Karpas-422 (cell line): Measurements from ENCODE around the gene POFUT2. TPM values are rescaled to one million over a fixed set of nuclear protein-coding genes. Genes with fewer than 3 reads are reported as not detected.

Source experiments
- DNase-seq: peaks from one replicate; pipeline ENCODE4 v3.0.0-alpha.2; 2015
- H2AFZ ChIP-seq: fragments of 200-600 bp; sonication (generic); 2 replicates; pipeline ENCODE4 v1.6.1; 2014; ENCODE audit warnings: antibody characterized with exemption, low read length, mixed read lengths
- H3K27ac ChIP-seq: fragments of 200-600 bp; sonication (generic); 2 replicates; pipeline ENCODE4 v1.5.1; 2014; ENCODE audit warnings: mild to moderate bottlenecking, low read length, moderate library complexity
- H3K27me3 ChIP-seq: fragments of 200-600 bp; sonication (generic); 2 replicates; pipeline ENCODE4 v1.6.1; 2014; ENCODE audit warnings: low read length, mixed read lengths
- H3K36me3 ChIP-seq: fragments of 200-600 bp; sonication (generic); 2 replicates; pipeline ENCODE4 v1.6.1; 2014; ENCODE audit warnings: low read length, mixed read lengths; ENCODE audit not compliant: insufficient read depth
- H3K4me1 ChIP-seq: fragments of 200-600 bp; sonication (generic); 2 replicates; pipeline ENCODE4 v1.6.1; 2014; ENCODE audit warnings: mild to moderate bottlenecking, low read length, mixed read lengths
- H3K4me2 ChIP-seq: fragments of 200-600 bp; sonication (generic); 2 replicates; pipeline ENCODE4 v1.6.1; 2014; ENCODE audit warnings: low read length, low read depth, mild to moderate bottlenecking; ENCODE audit not compliant: poor library complexity, severe bottlenecking
- H3K4me3 ChIP-seq: fragments of 200-600 bp; sonication (generic); 2 replicates; pipeline ENCODE4 v1.5.1; 2014; ENCODE audit warnings: mild to moderate bottlenecking, antibody characterized with exemption, low read length, mixed read lengths
- H3K79me2 ChIP-seq: fragments of 200-600 bp; sonication (generic); 2 replicates; pipeline ENCODE4 v1.6.1; 2014; ENCODE audit warnings: mild to moderate bottlenecking, low read length, mixed read lengths
- H3K9ac ChIP-seq: fragments of 200-600 bp; sonication (generic); 2 replicates; pipeline ENCODE4 v1.6.0; 2014; ENCODE audit warnings: low read length
- H3K9me2 ChIP-seq: fragments of 200-600 bp; sonication (generic), shearing (Covaris generic); replicated peaks from 2 replicates; pipeline ENCODE4 v1.6.0; 2014; ENCODE audit warnings: mild to moderate bottlenecking, low read length, moderate library complexity; ENCODE audit not compliant: insufficient read depth
- H3K9me3 ChIP-seq: fragments of 300-700, 200-600 bp; sonication (generic); 2 replicates; pipeline ENCODE4 v1.6.1; 2014; ENCODE audit warnings: low read length, mixed read lengths
- H4K20me1 ChIP-seq: fragments of 200-600 bp; sonication (generic); 2 replicates; pipeline ENCODE4 v1.6.1; 2014; ENCODE audit warnings: mild to moderate bottlenecking, antibody characterized with exemption, low read length, low read depth; ENCODE audit not compliant: insufficient read depth
- total RNA-seq: library from RNA; depleted of rRNA; stranded (reverse); fragments of >200 nt; shearing (Covaris generic); gene quantifications from 2 replicates; pipeline ENCODE4 v1.2.3, GENCODE V29; 2014; ENCODE audit warnings: low replicate concordance

Gene POFUT2
- total RNA-seq, 1 experiment from 2014 or later: 10.5 TPM

DNA sequence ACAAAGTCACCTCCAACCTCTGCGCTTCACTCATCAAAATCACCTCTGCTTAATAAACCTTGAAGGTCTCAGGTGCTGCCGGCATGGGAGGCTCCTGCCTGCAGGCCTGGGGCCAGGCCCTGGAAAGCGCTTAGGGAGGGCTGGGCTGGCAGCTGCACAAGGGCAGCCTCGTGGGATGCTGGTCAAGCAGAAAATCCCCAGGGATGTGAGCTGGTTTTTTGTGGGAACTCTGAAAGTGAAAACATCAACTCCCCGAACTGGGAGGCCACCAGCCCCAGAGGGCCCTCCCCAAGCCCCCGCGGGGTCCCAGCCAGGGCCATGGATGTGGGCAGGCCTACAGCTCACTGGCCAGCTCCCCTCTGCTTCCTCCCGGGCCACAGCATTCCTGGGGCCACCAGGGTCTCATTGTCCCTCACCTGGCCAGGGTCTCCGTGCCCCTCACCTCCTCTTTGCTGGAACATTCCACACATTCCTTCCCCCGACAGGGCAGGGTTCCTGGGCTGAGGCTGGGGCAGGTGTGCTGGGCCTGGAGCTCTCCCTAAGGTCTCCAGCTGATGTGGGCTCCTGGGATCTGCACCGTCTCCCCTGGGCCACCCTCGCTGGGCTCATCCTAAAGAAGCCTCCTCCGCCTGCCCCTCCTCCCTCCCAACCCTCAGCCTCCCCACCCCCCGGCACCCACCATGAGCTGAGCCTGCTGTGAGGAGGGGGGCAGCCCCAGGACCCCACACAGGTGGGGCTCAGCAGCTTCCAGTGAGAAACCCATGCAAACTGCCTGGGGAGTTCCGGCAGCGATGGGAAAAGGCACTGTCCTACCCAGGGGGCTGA is 36.0 kb upstream of the POFUT2 start:
- Histone ChIP-seq H3K9me2 (no peaks in the 10 kb centered on the region), H3K27ac (no peak overlapping the region), H3K36me3 (no peaks in the 10 kb centered on the region), H3K4me1 (no peaks in the 10 kb centered on the region), H2AFZ (no peak overlapping the region), H3K4me2 (no peak overlapping the region), H3K9me3 (no peaks in the 10 kb centered on the region), H3K79me2 (no peaks in the 10 kb centered on the region), H4K20me1 (no peaks in the 10 kb centered on the region; the same call in 1 of the 2 replicates), H3K27me3 (no peaks in the 10 kb centered on the region), H3K9ac (no peak overlapping the region), H3K4me3 (no peak overlapping the region)
- no peak for DNase-seq

DNA sequence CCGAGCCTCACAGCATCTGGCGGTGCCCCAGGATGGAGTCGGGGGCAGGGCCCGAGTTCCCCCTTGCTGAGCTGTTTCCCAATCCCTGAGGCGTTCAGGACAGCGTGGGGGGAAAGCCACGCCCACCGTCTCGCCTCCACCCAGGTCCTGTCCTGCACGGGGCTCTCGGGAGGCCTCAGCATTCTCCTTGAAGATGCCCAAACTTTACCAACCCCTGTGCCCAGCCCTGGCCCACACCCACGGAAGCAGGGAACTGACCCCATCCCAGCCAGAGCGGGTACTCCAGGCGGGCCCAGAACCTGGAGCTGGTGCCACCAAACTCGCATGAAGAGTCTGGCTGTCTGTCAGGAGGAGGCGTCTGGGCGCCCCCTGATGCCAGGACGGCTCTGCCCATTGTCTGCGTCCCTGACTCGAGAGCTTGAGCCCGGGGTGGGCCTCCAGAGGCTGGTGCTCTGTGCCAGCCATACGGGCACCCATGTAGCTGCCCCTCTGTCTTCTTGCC is 35.3 kb upstream of the POFUT2 start:
- no peaks in the 10 kb centered on the region for H3K9me3 ChIP-seq
- H3K36me3 ChIP-seq: no peaks in the 10 kb centered on the region
- H3K4me3 ChIP-seq: no peak overlapping the region
- H3K4me1 ChIP-seq: no peaks in the 10 kb centered on the region
- H3K27ac ChIP-seq: no peak overlapping the region
- H3K9ac ChIP-seq: no peak overlapping the region
- no peak overlapping the region for H3K4me2 ChIP-seq
- no peak overlapping the region for H2AFZ ChIP-seq
- H3K27me3 ChIP-seq: no peaks in the 10 kb centered on the region
- no peak for DNase-seq
- H4K20me1 ChIP-seq: no peaks in the 10 kb centered on the region; the same call in 1 of the 2 replicates
- no peaks in the 10 kb centered on the region for H3K9me2 ChIP-seq
- H3K79me2 ChIP-seq: no peaks in the 10 kb centered on the region

DNA sequence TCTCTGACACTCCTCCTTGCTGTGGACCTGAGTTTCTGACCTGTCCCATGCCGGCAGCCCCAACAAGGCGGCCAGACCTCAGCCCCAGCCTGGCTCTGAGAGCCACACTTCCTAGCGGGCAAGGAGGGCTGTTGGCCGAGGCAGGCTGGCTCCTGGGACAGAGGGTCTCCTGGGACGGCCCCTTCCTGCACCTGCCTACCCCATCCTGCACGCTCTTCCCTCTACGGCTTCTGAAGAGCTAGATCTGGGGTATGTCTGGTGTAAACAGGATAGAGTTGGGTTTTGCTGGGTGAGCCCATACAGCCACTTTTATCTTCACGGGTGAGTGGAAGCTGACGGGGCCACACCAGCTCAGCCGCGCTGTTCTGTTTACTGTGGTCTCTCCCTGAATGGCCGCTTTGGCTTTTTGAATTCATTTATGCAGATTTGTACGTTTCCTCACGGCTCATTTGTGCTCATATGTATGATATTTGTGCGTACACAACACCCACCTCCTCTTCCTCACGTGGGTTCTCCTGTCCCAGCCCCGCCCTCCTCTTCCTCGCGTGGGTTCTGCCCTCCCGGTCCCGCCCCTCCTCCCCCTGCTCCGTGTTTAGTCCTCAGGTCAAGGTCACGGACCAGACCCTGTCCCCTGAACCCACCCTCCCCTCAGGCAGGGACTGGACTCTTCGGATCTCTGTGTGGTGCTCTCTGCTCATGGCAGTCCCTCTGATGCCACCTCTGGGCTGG is 34.7 kb upstream of the POFUT2 start:
- no peaks in the 10 kb centered on the region for H3K36me3 ChIP-seq
- no peaks in the 10 kb centered on the region for H3K79me2 ChIP-seq
- H3K9me3 ChIP-seq: no peaks in the 10 kb centered on the region
- H3K27ac ChIP-seq: no peak overlapping the region
- H3K4me3 ChIP-seq: no peak overlapping the region
- no peak for DNase-seq
- H3K9me2 ChIP-seq: no peaks in the 10 kb centered on the region
- no peak overlapping the region for H3K9ac ChIP-seq
- no peak overlapping the region for H2AFZ ChIP-seq
- H3K4me2 ChIP-seq: no peak overlapping the region
- no peaks in the 10 kb centered on the region; the same call in 1 of the 2 replicates for H4K20me1 ChIP-seq
- no peaks in the 10 kb centered on the region for H3K4me1 ChIP-seq
- H3K27me3 ChIP-seq: no peaks in the 10 kb centered on the region

DNA sequence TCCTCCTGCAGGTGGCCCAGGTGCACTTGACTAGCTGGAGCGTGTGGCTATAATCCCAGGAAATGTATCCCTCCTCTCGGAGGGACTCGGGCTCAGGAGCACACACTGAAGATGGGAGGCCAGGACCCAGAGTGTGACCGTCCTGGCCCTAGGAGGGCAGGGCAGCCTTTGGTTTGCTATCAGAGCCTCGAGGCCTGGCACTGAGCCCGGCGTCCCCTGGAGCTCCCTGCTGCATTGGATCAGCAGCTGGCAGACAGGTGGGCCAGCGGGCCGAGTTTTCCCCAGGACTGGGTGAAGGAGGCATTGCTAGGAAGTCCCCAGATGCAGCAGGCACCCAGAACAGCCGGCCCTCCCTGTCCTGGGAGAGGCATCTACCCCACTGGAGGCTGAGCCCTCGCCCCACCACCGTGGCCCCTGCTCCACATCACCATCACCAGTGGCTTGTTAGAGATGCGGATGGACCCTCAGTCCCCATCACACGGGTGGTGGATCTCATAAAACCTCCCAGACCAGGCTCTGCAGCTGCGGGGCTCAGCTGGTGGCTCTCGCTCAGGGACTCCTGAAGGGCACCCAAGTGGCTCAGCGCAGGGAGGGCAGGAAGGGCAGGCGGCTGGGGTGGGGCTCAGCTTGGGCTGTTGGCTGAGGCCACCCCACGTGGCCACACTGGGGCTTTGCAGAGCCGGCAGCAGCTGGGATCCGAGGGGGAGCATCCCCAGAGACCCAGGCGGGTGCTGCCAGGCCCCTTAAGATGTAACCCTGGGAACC is 32.7 kb upstream of the POFUT2 start:
- no peak overlapping the region for H3K27ac ChIP-seq
- no peaks in the 10 kb centered on the region for H3K27me3 ChIP-seq
- H3K36me3 ChIP-seq: no peaks in the 10 kb centered on the region
- H3K9me3 ChIP-seq: no peaks in the 10 kb centered on the region
- DNase-seq: no peak
- H3K9ac ChIP-seq: no peak overlapping the region
- no peak overlapping the region for H3K4me2 ChIP-seq
- no peaks in the 10 kb centered on the region for H3K9me2 ChIP-seq
- no peak overlapping the region for H2AFZ ChIP-seq
- H4K20me1 ChIP-seq: no peaks in the 10 kb centered on the region; the same call in 1 of the 2 replicates
- H3K4me3 ChIP-seq: no peak overlapping the region
- H3K79me2 ChIP-seq: no peaks in the 10 kb centered on the region
- peaks cover 3% of the 10 kb centered on the region; the same call in 1 of the 2 replicates for H3K4me1 ChIP-seq

DNA sequence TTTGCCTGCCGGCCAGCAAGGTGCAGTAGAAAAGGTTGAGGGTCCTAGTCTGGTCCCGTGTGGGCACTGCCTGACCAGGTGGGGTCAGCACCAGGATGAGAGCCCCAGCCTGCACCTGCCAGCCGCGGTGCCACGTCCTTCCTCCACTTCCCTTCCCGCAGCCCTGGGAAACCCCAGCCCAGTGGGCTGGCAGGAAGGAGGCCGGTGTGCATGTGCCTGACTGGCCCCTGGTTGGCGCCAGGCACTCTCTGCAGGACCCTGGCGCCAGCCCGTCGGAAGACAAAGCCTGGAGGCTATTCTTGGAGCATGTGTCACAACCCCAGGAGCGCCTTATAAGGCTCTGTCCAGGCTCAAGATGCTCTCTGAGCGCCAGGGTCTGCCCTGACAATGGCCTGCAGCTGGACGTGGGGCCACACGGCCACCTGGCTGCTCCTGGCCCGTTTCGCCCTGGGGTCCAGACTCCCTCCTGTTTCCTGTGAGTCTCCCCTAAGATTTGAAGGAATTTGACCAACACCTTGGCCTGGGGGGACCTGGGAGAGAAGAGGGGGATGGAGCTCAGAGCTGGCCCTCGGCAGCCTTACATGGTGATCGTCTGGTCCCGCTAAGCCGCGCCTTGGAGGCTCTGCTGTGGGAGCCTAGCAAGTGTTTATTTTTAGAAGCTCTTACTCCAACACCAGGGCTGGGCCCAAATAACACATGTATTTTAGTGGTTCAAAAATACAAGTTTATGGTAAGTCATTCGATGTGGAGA is 31.9 kb upstream of the POFUT2 start:
- H3K27me3 ChIP-seq: no peaks in the 10 kb centered on the region
- peaks cover 7% of the 10 kb centered on the region; the same call in 1 of the 2 replicates for H3K4me1 ChIP-seq

DNA sequence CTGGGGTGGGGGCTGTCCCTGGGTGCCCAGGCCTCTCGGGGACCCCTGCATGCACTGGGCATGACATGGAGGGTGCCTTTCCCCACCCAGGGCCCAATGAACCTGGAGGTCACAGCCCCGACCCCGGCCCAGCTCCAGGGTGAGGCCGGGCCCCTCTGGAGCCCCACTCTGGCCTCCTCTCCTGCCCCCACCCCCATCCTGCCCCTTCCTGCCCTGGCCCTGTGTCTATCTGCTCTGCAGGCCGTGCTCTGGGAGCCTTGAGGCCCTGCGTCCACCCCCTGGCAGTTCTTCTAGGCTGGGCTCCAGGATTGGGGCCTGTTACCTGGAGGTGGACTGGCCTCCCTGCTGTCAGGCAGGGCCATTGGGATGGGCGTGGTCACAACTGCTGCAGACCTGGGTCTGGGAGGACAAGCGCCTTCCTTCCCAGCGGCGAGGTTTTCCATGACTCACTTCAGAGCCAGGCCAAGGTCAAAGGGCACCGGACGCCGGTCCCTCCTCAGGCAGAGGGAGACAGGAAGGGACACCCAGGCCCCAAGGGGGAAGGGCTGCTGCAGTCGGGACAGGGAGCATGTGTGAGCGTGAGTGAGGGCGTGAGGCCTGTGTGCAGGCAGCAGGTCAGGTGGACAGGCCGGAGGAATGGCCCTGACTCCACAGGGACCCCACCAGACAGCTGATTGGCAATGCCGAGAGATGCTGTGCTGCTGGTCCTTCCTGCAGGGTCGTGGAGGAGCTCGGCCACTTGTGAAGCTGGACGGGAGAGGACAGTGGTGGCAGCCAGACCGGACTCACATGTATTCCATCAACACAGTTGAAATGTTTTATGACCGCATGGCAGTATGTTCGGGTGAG is 31.1 kb upstream of the POFUT2 start:
- H3K27ac ChIP-seq: no peak overlapping the region
- H3K79me2 ChIP-seq: no peaks in the 10 kb centered on the region
- no peak overlapping the region for H3K4me3 ChIP-seq
- H3K9me2 ChIP-seq: no peaks in the 10 kb centered on the region
- no peaks in the 10 kb centered on the region; the same call in 1 of the 2 replicates for H4K20me1 ChIP-seq
- peaks cover 7% of the 10 kb centered on the region; the same call in 1 of the 2 replicates for H3K4me1 ChIP-seq
- no peak overlapping the region for H2AFZ ChIP-seq
- no peaks in the 10 kb centered on the region for H3K9me3 ChIP-seq
- no peak for DNase-seq
- no peaks in the 10 kb centered on the region for H3K36me3 ChIP-seq
- H3K4me2 ChIP-seq: no peak overlapping the region
- no peak overlapping the region for H3K9ac ChIP-seq
- H3K27me3 ChIP-seq: no peaks in the 10 kb centered on the region

More for the DNA sequence above, 31.9 kb upstream of the POFUT2 start:
- H3K36me3 ChIP-seq: no peaks in the 10 kb centered on the region
- no peaks in the 10 kb centered on the region for H3K9me2 ChIP-seq
- H3K9ac ChIP-seq: no peak overlapping the region
- H2AFZ ChIP-seq: no peak overlapping the region
- H3K27ac ChIP-seq: no peak overlapping the region
- DNase-seq: no peak
- H3K4me2 ChIP-seq: no peak overlapping the region
- no peaks in the 10 kb centered on the region for H3K79me2 ChIP-seq
- H3K4me3 ChIP-seq: no peak overlapping the region
- no peaks in the 10 kb centered on the region for H3K9me3 ChIP-seq
- H4K20me1 ChIP-seq: no peaks in the 10 kb centered on the region; the same call in 1 of the 2 replicates

DNA sequence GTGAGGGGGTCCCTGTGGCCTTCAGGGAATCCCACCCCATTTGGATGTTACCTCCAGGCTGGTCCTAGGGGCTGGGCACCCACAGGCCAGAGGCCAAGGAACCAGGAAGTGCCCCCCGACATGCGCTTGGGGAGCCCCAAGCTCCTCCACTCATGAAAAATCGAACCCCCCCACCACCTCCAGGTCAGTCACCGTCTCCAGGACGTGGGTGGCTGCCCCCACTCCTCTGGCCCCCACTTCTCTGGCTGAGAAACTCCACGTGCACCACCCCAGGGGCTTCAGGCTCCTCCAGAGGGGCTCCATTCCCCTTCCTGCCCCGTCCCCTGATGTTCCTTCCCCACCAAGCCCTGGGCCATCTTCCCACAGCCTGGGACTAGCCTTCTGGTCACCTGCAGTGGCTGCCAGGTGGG is 30.5 kb upstream of the POFUT2 start:
- Histone ChIP-seq H3K27ac (no peak overlapping the region), H3K4me1 (peaks cover 7% of the 10 kb centered on the region; the same call in 1 of the 2 replicates), H3K9ac (no peak overlapping the region), H4K20me1 (no peaks in the 10 kb centered on the region; the same call in 1 of the 2 replicates), H3K79me2 (no peaks in the 10 kb centered on the region), H3K9me3 (no peaks in the 10 kb centered on the region), H3K27me3 (no peaks in the 10 kb centered on the region), H3K4me2 (no peak overlapping the region), H2AFZ (no peak overlapping the region), H3K4me3 (no peak overlapping the region), H3K36me3 (no peaks in the 10 kb centered on the region), H3K9me2 (no peaks in the 10 kb centered on the region)
- no peak for DNase-seq
